HG03064 (cell line): Measurements from ENCODE around the gene ARID1B.
"Not testable (repeated sequence)": the region's sequence is repeated elsewhere in the genome, so short reads cannot be mapped to it uniquely, and the experiment has no call there.

Source experiments
- ATAC-seq: cut with Tn5 transposase; IDR thresholded peaks from one replicate; pipeline ENCODE4 v1.9.1; 2021; ENCODE audit warnings: low read depth; ENCODE audit not compliant: unreplicated experiment

Gene ARID1B

DNA sequence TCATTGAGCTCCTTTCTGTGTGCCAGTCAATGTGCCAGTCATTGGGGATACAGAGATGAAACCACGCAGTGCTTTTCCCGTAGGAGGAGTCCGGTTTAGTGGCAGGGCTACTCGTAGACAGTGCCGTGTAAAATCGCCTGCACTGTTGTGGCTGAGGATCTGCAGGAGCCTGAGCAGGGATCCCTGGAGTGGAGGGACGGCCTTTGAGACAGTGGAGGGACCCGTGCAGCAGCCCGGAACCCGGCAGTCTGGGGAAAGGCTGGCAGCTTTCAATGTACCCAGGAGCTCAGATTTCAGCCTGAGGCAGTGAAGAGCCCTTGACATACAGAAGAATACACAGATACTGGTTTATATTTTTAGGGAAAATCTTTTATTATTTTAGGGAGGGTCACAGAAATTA is 203.3 kb downstream of the ARID1B start:
- ATAC-seq: no peak

- ATAC-seq: no peak
These were observed 203.8 kb downstream of the ARID1B start for GRCh38 chr6:156980948-156981347.

- no peak for ATAC-seq
These were observed 205.0 kb downstream of the ARID1B start for GRCh38 chr6:156982168-156982567.

GRCh38 chr6:156982864-156983263 is 205.7 kb downstream of the ARID1B start:
- not testable (repeated sequence) for ATAC-seq

- no peak for ATAC-seq
These were observed 207.1 kb downstream of the ARID1B start for GRCh38 chr6:156984178-156984738.

DNA sequence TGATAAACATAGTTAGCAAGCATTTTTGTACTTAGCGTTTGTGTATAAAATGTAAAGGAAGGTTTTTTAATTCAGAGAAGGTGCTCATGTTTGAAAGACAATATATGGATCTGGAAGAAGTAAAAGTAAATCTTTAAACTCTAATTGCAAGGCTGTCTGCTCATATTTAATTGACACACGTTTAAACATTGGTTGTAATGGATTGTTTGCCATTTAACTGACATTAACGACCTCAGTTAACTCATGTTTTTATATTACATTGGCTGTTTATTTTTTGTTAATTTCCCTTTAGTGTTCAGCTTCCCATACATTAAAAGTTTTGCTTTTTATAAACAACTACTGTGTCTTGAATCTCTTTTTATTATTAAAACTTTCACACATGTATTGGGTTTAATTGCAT is 208.1 kb downstream of the ARID1B start:
- ATAC-seq: no peak

GRCh38 chr6:156988276-156989158 is 211.3 kb downstream of the ARID1B start:
- ATAC-seq: peak; percentile 83

DNA sequence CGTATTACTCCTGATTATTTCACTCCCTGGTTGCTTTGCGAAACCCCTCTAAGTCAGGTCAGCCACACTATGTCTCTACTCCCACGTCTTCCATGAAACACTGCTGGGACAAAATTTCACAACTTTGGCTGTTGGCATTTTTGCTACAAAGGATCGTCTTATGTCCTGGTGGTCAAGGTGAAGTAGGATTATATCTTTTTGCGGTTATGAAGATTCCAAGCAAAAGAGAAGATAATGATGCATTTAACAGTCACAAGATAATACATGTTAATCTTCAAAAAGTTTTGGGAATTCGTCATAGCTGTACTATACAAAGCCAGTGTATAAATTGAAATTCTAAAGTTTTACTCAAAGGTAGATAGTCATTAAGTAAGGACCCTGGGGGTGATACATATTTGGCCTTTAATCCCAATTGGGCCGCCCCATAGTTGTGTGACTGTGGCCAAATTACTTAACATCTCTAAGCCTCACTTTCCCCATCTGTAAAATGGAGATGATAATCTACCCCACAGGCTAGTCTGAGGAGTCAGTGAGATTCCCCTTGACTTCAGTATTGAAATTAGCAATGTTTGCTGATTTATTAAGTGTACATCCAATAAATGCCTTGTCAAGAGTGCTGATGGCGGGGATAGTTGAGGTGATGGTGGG is 212.1 kb downstream of the ARID1B start:
- no peak for ATAC-seq

- no peak for ATAC-seq
These were observed 215.0 kb downstream of the ARID1B start for GRCh38 chr6:156992020-156992804.

- no peak for ATAC-seq
These were observed 216.5 kb downstream of the ARID1B start for GRCh38 chr6:156993713-156994112.

GRCh38 chr6:156994215-156995076 is 217.3 kb downstream of the ARID1B start:
- ATAC-seq: no peak

- no peak for ATAC-seq
These were observed 218.3 kb downstream of the ARID1B start for GRCh38 chr6:156995502-156995901.

DNA sequence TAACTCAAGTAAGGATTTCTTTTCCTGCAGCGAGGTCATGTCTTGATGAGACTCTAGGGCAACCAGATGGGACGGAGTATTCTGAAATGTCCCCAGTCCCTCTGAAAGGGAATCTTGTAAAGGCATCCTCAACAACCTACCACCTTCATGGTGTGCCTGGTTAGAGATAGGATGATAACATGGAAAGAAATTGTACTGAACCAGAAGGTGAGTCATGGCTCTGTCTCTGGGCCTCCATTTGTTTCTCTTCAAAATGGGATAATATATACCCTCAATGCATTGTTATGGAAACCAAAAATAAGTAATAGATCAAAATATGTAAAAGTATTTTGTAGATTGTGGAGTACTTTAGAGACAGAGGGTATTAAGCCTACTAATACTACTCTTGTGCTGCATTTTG is 219.1 kb downstream of the ARID1B start:
- ATAC-seq: no peak

DNA sequence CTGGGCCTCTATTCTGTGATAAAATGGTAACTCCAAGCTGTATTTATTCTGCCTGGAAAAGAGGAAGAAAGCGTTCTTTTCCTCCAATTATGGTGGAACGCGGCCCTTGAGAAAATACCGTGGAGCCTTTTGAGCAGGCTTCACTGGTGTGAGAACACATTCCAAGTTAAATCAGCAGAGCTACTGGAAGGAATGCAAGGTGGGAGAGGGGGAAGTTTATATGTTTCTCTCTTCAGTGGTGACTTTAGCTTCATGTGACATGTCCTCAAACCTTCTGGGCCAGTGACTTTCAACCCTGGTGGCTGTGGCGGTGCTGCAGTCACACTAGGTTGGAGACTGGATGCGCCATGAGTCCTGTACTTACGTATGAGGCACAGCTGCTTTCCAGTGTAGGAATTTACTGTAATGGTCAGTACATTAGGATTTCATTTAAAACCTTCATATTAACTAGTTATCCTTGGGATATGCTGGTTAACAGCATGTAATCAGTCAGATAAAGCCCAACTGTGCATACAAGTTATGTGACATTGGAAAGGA is 221.7 kb downstream of the ARID1B start:
- ATAC-seq: no peak

DNA sequence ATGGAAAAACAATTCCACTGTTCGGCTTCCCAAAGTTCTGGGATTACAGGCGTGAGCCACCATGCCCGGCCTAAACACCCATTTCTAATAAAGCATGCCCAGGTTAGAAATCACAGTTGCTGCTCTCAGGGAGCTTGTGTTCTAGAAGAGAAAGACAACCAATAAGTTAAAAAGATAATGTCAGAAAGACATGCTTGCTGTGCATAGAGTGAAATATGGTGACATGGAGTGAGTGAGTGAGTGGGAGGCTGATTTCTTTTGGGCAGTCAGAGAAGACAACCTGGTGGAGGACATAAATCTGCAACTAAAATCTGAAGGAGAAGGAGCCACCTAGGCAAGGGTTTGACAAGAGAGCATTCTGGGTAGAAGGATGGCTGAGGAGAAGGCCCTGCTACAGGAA is 222.6 kb downstream of the ARID1B start:
- ATAC-seq: no peak

DNA sequence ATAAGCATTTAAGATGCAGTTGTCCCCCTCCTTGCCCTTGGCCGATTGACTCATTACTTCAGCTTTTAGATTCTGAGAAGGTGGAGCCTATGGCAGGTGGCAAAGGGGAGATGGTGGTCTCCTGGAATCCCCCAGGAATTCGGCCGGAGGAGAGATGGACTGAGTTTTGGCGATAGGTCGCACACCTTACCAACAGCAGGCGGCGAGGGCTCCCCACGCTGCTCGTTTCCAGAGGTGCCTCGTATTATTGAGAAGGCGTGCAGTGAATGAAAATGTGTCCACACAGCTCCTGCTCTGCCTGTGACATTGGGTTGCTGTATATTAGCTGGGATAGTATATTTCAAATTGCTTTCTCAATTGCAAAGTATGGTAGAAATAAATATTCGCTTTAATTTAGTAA is 224.5 kb downstream of the ARID1B start:
- ATAC-seq: no peak

DNA sequence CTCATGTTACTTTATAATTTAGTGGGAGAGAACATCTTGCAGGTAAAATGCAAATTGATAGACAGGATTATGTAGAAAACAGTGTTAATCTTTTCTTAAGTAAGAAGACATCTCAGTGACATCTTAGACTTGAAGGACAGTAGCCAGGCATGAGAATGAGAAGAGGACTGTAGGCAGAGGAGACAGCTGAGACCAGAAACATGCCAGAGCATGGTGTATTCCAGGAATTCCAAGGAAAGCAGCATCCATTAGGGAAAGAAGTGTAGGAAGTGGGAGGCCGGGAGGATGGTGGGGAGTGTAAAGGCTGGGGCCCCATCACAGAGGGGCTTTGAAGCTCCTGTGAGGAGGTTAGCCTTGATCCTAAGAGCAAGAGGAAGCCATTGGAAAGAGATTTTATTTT is 225.6 kb downstream of the ARID1B start:
- ATAC-seq: no peak

GRCh38 chr6:157005940-157006339 is 228.8 kb downstream of the ARID1B start:
- ATAC-seq: no peak

GRCh38 chr6:157008568-157008967 is 231.4 kb downstream of the ARID1B start:
- no peak for ATAC-seq

DNA sequence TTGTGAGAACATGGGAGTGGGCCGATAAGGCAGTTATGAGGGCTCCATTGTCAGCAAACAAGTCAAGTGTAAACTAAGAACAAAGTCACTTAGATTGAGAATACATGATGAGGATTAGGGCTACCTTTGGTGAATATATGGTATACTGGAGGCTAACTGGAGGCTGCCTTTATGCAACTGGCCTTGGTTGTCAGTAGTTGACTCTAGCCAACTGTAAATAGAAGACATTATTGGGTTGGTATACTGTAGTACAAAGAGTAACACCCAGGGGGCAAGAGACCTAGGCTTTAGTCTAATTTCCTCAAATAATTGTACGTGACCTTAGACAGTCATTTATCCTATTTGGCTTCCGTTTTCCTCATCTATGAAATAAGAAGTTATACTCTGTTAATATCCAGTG is 235.2 kb downstream of the ARID1B start:
- ATAC-seq: no peak
